H1 (cell line): Measurements from ENCODE around the gene KCNMB1. TPM values are rescaled to one million over a fixed set of nuclear protein-coding genes. Genes with fewer than 3 reads are reported as not detected.

ENCODE experiments used
- CHD2 ChIP-seq: IDR thresholded peaks from 2 replicates; pipeline ENCODE4 v1.6.1; 2012; ENCODE audit warnings: low read length, improper control_type of control experiment
- CHD7 ChIP-seq: fragments of 300-600 bp; sonication (generic); IDR thresholded peaks from 2 replicates; pipeline ENCODE4 v1.7.1; 2012; ENCODE audit warnings: low read length, moderate library complexity, mild to moderate bottlenecking, inconsistent platforms; ENCODE audit not compliant: insufficient replicate concordance
- FOSL1 ChIP-seq: IDR thresholded peaks from 2 replicates; pipeline ENCODE4 v1.6.1; 2011; ENCODE audit warnings: mild to moderate bottlenecking, low read depth, low read length, moderate library complexity; ENCODE audit not compliant: insufficient read depth
- RXRA ChIP-seq: IDR thresholded peaks from 2 replicates; pipeline ENCODE4 v1.6.1; 2011; ENCODE audit warnings: low read depth, mild to moderate bottlenecking, low read length, moderate library complexity; ENCODE audit not compliant: insufficient read depth
- SP2 ChIP-seq: IDR thresholded peaks from 2 replicates; pipeline ENCODE4 v1.6.1; 2012; ENCODE audit warnings: mild to moderate bottlenecking, low read length, inconsistent platforms
- YY1 ChIP-seq: IDR thresholded peaks from 2 replicates; pipeline ENCODE4 v1.6.1; 2011; ENCODE audit warnings: low read depth, mild to moderate bottlenecking, low read length
- ZNF274 ChIP-seq: IDR thresholded peaks from 2 replicates; pipeline ENCODE4 v1.7.0; 2012; ENCODE audit warnings: low read length, borderline replicate concordance; ENCODE audit errors: extremely low read depth
- polyA plus RNA-seq, 7 experiments: library from polyadenylated mRNA; depleted of rRNA in 3 of 7; stranded (reverse) in 5 of 7; unstranded in 2 of 7; fragments of >200 nt in 5 of 7; fragments of 200-250 nt in 2 of 7; gene quantifications; 1 replicate in 5 of 7; 2 replicates in 1 of 7; 4 replicates in 1 of 7; pipeline versions ENCODE4 v1.2.1 to v1.2.3, GENCODE V29; 2011 to 2013; ENCODE audit warnings: missing spikeins in 2 of 7, mixed read lengths in 2 of 7
- total RNA-seq: library from RNA; stranded (reverse); fragmentation: NEBNext Ultra II Directional; extraction: Animal tissue kit (Norgen Biotek cat#: 25700); gene quantifications from 2 replicates; pipeline ENCODE4 v1.2.1, GENCODE V29; 2021

KCNMB1 gene
- total and polyA plus RNA-seq, 2 of the 8 experiments (the other 6 are each of a cell fraction or from before 2014, with no cell fraction given): 0.08 to 0.19 TPM

GRCh38 chr5:170408877-170409660, 19.9 kb upstream of the KCNMB1 start (continued):
- TF ChIP-seq CHD7 (no peak), YY1 (no peak), FOSL1 (no peak), ZNF274 (no peak), CHD2 (no peak), SP2 (no peak), RXRA (no peak)
- TF ChIP-seq, all 59 proteins: peak for 0
